ENCODE results near the gene SYP.
"Not testable (repeated sequence)": the region's sequence is repeated elsewhere in the genome, so short reads cannot be mapped to it uniquely, and the experiment has no call there.

SYP gene

DNA sequence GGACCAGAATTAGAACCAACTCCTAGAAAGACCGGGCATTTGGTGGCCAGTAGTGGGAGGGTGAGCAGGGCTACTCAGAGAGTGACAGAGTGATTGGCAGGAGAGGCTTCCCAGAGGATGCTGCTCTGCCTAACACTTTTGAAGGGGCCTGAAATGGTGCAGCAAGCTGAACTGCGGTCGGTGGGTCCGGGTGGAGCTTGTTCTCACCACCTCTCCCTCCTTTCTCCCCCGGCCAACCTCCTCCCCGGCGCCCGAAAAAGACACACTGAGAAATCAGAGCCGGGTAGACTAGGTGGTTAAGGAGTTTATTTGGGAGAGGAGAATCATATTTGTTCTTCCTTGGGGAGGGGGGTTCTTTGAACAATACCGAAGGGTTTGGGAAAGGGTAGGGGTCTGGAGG lies 12.5 kb downstream of the SYP start:
- no peak for DNase-seq

DNA sequence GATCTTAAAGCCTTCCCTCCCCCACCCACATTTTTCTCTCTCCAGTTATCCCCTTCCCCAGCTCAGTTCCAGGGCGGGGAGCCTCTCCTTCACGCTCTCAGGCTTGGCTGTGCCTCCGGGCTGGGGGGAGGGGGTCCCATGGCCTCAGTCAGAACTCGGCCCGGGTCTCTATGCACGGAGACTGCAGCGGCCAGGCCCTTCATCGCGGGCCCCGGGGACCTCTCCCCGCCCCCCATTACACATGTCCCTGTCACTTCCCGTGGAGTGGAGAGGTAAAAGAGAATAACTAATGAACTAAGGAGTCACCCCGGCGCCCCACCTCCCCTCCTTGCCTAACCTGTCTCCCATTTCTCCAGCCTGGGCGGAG lies 13.0 kb downstream of the SYP start:
- no peak for DNase-seq

DNA sequence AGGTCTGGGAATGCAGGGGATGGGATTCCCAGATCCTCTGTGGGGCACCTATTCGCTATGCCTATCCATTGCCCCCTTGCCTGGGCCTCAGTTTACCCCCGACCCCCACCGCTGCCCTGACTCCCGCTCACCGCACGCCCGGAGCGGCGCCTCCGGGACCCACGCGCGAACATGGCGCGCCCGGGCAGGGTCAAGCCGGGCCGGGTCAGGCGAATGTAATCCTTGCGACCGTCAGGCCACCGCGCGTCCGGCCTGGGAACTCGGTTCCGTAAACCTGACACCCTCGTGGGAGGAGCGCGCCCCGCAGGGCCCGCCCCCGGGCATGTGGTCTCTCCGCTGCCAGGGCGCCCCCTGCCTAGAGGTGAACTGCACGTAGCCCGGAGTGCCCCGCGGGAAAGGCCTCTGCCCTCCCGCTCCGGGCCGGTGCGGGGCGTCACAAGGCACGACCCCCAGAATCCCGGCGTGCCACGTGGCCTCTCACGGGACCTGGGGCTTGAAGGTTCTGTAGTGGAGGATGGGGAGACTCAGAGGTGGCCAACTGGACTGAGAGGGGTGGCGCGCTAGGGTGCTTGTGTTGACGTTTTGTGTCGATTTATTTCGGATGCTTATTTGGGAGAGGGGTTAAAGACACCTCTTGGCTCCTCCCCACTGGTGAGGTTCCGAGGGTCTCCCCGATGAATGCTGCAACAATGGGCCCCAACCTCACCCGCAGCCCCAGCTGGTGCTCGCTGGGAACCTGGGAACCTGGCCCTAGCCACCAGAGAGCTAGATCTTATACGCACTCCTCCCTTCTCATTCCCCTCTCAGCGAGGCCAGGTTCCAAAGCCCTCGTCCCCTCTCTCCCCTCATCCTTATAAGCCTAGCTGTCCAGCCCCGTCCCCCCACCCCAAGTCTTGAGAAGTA lies 13.6 kb downstream of the SYP start, which contains the start of gene PRICKLE3:
Gene PRICKLE3 (minus strand): TSS at position 249 of the 903 bp plus-strand sequence. CDS start 76 bp downstream, at position 173.
- peak; percentile 33 for DNase-seq

DNA sequence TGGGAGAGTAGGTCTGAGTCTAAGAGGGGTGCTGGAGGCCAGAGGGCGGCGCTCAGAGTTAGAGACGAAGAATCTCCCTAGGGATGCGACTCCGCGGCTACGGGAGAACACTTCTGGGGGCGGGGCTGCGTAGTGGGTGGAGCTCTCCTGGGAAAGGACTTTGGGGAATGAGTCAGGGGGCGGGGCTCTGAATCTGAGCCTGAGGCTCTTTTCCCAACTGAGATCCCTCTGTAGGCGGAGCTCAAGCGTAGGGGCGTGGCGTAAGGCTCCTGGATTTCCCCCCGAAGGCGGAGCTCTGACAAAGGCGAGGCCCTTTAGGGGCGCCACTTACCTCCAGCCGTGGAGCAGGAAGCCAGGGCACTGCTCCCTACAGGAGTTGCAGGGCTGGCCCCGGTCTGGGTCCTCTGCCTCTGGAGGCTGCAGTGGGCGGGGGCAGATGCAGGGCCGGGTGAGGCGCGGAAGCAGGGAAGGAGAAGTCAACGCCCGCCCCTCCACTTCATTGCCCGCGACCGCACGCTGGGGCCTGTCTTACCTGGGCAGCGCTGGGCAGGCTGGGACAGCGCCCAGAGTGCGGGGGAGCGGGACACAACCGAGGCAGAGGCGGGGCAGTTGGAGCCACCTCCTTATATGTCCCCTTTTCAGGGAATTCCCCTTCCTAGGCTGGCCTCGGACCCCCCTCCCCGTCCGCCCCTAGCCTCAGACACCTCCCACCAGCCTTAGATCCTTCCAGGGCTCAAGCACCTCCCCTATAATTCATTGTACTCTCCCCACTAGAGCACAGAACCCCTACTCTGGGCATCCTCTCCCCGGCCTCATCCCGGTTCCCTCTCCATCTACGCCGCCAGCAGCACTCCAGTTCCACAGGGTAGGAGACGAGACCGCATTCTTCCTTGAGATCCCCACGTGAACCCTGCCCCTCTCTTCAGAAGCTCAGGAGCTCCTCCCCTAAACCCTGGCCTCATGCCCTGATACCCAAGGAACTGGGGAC lies 15.4 kb downstream of the SYP start:
- peak; percentile 78 for DNase-seq

DNA sequence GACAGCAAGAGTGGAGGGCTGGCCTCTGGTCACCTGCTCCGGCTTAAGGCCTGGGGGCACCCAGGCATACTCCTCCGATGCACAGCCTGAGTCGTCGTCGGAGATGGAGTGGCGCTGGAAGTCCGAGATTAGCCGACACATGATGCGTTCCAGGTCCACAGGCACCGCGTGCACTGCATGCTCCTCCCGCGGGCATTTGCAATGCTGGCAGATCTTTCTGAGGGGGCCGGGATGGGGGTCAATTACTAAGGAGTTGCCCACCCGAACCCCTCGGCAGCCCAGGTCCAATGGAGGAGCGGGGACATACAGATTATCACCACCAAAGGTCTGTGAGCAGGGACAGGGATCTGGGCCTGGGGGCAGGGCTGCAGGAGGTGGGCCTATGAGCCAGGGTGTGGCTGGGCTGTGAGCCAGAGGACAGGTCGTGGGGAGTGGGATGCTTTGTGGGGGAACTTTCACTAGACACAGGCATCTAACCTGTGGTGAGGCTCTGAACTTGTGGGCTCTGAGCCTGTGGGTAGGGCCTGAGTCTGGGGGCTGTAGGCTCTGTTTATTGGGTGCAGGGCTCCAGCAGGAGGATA lies 16.2 kb downstream of the SYP start:
- DNase-seq, result no peak

DNA sequence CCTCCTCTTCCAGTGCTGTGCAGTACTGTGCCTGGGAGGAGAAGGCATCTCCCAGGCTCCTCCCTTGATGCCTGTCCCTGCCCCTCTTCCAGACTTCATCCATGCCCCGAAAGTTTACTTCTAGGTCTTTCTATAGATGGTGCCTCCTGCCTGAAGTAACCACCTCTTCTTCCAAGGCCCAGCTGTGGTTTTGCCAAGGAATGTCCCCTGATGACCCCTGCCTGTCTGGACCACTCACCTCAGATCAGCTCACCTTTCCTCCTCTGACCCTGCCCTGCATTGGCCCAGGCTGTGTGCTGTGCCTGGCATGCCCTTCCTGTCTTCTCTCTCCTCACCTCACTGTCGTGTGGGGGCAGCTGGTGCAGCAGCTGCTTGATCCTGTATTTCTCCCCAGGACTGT lies 20.6 kb downstream of the SYP start:
- DNase-seq, result no peak

DNA sequence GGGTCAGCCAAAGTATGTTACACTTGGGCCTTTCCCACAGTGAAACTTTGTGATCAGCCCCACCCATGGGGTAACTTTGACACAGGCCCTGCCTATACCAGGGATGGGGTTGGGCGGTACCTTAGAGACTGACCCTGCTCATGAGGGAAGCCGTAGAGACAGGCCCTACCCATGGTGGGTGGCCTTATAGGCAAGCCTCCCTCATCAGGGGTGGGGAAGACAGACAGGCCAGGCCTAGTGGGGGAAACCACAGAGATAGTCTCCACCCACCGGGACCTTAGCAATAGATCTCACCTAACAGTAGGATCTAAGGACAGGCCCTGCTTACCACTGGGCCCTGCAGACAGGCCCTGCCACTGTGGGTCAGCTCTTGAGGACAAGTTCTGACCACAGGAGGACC lies 21.5 kb downstream of the SYP start:
- no peak for DNase-seq

DNA sequence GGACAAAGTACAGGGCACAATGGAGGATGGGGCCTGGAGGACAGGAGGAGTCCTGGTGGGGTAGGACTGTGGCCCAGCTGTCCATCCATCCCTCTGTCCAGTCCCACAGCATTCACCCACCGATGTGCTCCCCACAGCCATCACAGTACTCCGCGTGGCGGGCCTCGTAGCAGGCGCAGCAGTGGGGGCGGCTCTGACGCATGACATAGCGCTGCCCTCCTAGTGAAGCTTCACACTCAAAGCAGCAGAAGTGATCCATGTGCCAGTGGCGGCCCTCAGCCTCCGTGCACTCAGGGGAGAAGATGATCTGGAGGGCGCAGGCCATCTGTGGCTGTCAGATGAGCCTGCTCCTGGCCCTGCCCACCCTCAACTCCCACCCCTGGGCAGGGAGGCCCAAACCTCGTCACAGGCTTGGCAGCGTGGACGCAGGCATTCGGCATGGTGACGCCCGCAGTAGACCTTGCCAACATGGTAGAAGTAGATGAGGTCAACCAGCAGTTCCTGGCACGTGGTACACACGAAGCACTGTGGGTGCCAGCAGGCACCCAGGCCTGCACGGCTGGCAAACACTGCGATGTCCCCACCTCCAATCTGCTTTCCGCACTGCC lies 22.0 kb downstream of the SYP start:
- DNase-seq, result no peak

DNA sequence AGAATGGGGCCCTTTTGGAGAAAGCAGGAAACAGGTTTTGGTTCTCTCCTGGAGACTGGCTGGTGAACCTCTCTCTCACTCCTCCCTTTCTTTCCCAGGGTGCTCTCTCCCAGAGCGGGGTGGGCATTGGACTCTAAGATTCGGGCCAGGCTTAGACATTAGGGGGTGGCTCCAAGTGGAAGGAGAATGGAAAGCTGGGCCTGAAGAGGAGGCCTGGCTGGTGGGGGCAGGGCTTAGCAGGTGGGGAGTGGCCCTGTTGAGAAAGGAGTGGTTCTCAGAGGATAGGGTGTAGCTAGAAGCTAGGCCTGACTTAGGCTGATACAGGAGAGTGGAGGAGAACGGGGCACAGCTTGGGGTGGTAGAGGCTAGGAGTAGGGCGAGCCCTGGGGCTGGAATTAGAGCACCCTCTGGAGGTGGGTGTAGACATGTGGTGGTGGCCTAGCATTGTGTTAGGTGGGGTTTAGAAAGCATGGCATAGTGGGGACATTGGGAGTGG lies 22.6 kb downstream of the SYP start:
- DNase-seq, result no peak

DNA sequence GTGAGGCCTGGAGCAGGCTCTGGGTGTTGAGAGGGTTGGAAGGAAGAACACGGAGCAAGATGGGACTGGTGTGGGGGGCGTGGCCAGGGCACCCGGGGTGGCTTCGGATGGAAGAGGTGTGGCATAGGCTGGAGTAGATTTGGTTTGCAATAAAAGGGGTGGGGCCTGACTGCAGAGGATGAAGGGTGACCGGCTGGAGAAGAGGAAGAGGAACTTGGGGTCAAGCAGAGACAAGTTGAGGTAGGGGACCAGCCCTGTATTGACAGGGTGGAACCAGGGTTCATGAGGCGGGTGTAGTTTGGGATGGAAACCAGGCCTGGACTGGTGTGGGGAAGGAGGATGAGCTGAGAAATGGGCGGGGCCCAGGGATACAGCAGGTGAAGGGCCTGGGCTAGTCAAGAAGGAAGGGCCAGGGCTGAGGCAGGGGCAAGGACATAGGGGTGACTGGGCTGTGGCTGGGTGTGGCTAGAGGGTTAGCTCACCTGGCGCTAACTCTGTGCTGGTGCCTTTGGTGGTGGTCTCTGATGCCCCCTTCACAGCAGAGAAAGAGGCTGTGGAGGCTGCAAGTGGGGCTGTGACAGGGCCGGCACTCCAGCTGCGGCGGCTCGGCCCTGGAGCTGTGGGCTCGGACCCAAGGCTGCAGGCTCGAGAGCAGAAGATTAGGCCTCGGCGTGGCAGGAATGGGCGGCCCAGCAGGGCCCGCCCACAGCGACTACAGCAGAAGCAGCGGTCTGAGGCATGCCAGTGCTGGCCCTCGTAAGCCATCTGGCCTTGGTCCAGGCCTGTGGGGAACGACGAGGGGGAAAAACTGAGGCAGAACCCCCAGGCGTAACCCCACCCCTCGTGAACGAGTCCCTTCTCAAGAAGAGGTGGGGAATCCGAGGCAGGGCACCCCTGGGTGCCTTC lies 23.3 kb downstream of the SYP start:
- DNase-seq, result no peak

DNA sequence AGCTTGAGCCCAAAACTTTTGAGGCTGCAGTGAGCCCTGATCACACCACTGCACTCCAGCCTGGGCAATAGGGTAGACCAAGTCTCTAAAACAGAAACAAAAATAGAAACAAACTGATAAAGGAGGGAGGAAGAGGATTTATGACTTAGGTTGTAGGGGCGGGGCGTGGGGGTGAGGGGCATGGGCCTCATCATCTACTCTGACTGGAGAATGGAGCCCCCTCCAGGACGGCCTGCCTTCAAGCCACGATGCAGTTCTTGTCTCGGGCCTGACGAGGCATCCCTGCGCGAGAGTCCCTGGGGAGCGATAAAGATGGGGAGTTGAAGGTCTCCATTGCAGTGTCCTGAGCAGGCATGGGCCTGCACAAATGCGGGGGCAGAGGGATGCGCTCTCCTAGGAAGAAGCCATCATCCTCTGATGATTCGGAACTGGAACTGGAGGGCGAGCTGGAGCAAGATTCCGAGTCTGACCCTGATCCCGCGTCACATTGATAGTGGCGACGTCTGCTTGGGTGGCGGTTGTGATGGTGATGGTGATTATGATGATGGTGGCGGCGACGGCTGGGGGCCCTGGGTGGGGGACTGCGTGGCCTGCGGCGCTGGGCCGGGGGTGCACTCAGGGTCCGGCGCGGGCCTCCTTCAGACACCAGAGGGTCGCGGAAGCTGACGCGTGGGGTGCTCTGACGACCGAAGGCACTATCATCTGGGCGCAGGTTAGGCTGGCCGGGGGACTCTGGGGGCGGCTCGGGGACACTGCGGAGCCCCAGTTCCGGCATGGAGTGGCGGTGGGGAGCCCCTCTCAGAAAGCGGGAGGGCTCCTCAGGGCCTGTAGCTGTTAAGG lies 24.3 kb downstream of the SYP start:
- DNase-seq, result no peak

DNA sequence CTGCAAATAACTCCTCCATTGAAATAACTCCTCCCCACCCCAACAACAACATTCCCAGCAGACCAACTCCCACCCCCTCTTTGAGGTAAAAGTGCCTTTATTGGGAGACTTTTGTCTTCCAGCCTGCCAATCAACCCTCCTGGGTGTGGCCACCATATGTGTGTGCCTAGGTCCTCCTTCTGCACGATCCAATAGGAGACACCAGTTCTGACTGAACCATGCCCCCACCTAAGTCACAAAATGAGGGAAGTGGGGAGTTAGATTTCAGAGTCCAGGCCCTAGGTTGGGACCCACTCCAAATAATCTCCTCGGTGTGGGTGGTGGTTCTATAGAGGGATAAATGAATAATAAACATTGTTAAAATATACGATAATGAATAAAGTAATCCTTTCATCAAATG lies 25.3 kb downstream of the SYP start:
- DNase-seq, result no peak

DNA sequence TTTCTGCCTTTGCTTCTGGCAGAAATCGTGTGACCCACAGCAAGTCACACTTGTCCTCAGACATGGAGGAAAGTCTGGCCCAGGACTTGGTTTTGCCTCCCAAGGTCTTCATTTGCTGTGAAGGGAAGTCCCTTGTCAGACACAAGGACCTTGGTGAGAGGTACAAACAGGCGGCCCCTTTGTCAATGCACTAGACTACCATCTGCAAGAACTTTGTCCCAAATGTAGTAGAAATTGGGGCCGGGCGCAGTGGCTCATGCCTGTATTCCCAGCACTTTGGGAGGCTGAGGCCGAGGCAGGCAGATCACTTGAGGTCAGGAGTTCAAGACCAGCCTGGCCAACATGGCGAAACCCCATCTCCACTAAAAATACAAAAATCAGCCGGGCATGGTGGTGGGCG lies 26.4 kb downstream of the SYP start:
- not testable (repeated sequence) for DNase-seq

DNA sequence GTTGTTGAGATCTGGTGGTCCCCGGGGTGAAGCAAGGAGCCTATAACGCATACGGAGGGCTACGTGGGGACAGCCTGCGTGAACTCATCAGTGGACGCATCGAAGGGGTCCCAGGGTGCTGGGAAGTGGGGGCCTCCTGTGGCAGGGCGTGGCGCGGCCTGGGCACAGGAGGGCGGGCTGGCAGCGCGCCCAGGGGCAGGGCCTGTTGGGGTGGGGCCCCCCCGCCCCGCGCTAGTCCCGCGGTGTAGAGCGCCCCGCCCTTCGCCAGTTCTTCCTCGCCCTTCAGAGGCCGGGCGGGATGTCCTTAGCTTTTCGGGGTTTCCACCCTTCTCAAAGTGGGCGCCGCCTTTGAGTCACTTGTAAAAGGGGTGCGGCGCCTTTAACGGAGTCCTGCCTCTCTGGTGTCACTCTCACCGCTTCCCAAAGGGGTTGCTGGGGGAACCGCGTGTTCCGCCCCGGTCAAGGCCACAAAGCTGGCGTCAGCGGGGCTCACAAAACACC lies 27.7 kb downstream of the SYP start:
- peak; percentile 51 for DNase-seq

DNA sequence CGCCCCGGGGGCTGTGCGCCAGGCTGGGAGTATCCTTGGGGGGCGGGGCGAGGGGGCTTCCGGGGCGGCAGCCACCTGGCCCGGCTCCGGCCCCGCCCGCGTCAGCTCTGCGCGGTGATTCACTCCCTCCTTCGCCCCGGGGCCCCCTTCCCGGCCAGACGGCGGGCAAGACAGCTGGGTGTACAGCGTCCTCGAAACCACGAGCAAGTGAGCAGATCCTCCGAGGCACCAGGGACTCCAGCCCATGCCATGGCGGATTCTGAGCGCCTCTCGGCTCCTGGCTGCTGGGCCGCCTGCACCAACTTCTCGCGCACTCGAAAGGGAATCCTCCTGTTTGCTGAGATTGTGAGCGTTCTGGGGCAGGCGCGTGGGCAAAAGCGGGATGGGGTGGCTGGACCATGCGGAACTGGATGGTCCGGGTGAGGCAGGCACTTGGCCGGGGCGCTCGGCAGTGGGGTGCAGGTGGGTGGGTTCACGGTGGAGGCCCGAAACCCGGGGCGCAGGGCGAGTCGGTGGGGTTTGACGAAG lies 28.2 kb downstream of the SYP start, which contains the start of gene PLP2:
Gene PLP2 (plus strand): TSS at position 147 of the 528 bp plus-strand sequence. CDS start 103 bp downstream, at position 250.
- DNase-seq, result peak; percentile 31

DNA sequence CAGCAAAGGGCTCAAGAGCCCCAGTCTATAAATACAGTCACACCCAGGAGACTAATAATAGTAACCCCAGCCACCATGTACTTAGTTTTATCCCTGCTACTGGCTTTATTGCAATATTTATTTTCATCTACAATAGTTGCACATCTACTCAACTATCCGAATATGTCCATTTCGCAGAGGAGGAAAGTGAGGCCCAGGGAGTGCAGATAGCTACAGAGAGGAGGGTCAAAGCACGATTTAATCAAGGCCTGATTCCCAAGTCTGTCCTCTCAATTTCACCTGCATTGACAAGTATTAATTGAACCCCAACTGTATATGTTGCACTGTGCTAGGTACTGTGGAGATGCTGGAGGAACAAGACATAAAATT lies 32.3 kb downstream of the SYP start:
- no peak for DNase-seq

DNA sequence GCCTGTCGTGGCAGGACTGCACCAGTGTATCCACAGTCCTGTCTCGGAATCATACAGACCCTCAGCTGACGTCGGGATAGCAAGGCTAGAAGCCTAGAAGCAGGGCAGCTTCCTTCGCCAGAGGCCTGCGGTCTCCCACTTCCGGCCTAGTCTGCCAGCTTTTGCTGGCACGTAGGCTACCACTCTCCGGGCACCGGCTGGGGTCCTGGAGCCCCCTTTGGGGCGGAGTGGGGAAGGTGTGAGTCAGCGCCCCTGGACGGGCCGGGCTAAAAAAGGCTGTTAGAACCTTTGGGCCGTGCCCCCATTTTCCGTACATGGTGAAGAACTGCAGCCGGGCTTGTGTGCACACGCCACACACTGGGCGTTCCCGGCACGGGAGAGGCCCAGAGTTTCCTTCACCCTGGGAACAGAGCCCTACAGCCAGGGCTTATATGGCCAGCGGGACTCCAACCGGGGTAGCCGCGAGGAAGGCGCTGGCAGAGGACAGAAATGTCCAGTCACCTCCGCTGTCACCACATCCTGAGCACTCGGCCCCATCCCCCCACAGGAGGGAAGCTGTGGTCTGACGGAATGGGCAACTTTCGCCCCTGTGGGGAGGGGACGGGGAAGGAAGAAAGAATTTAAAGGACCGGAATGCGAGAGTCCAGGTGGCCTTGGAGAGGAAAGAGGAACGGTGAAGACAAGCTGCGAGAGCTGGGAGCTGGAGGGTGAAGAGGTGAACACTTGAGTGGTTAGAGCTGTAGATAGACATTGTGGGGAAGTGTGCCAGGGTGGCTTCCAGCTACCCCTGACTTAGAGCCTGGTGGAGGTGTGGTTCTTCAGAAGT lies 32.9 kb downstream of the SYP start:
- DNase-seq, result peak; percentile 26

DNA sequence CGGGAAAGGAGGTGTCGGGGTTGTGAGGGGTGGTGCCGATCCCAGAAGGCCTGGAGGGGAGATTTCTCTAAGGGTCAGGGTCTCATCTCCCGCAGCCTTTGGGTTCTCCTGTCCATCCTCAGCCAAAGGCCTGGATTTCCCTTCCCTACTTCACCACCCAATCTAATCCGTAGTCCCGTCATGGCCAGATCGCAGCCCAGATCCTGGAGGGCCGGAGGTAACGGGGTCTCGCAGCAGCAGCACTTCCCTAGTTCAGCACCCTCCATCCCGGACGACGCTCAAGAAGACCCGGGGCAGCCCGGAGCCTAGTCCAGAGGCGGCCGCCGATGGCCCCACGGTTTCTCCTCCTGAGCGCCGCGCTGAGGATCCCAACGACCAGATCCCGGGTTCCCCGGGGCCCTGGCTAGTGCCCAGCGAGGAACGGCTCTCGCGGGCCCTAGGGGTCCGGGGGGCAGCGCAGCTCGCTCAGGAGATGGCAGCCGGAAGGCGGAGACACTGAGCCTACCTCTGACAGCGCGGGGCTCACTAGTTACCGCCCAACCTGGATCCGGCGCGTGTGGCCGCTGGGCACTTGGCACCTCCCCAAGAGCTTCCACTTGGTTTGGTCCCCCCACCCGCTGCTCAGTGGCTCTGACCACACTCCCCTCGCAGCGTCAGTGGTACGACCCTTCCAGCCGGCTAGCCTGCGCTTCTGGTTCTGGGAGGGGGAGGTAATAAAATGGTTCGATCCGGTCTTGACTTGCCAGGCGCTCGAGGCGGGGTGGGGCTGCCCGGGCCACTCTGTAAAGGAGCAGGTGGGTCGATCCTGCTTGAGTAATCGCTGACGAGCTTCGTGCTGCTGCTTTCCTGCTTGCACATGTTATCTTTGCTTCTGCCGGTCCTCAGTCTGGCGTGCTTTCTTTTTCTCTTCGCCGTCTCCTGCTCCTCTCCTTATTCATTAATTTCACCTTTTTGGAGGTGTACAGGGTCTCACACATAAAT lies 33.8 kb downstream of the SYP start:
- peak; percentile 90 for DNase-seq

Data from NCI-H774 (cell line).